Smooth muscle cell (in vitro differentiated cells): ENCODE data around the gene MTA3. TPM values are rescaled to one million over a fixed set of nuclear protein-coding genes. Genes with fewer than 3 reads are reported as not detected.
"Not testable (repeated sequence)": the region's sequence is repeated elsewhere in the genome, so short reads cannot be mapped to it uniquely, and the experiment has no call there.

Experiments used
- DNase-seq: peaks from one replicate; lab custom pipeline; 2025; ENCODE audit not compliant: unreplicated experiment; lab: John Stamatoyannopoulos, UW
- H2AFZ ChIP-seq: fragments of 200-600 bp; sonication (generic); 2 replicates; pipeline ENCODE4 v1.6.0; 2016; ENCODE audit warnings: antibody characterized with exemption, low read depth, mild to moderate bottlenecking
- H3F3A ChIP-seq: fragments of 200-600 bp; sonication (generic); 2 replicates; pipeline ENCODE4 v1.6.0; 2017; ENCODE audit warnings: antibody characterized with exemption, low read depth
- H3K27ac ChIP-seq: fragments of 200-600 bp; sonication (generic); 2 replicates; pipeline ENCODE4 v1.5.1; 2016; ENCODE audit warnings: low read depth, mild to moderate bottlenecking
- H3K27me3 ChIP-seq: fragments of 200-600 bp; sonication (generic); 2 replicates; pipeline ENCODE4 v1.6.1; 2016; ENCODE audit warnings: low read depth, mild to moderate bottlenecking
- H3K36me3 ChIP-seq: fragments of 200-600 bp; sonication (generic); 2 replicates; pipeline ENCODE4 v1.5.1; 2016; ENCODE audit warnings: low read depth
- H3K4me1 ChIP-seq: fragments of 200-600 bp; sonication (generic); 2 replicates; pipeline ENCODE4 v1.5.1; 2016; ENCODE audit warnings: low read depth
- H3K4me2 ChIP-seq: fragments of 200-600 bp; sonication (generic); 2 replicates; pipeline ENCODE4 v1.6.0; 2016; ENCODE audit warnings: mild to moderate bottlenecking
- H3K4me3 ChIP-seq: fragments of 200-600 bp; sonication (generic); 2 replicates; pipeline ENCODE4 v1.5.1; 2016; ENCODE audit warnings: mild to moderate bottlenecking
- H3K79me2 ChIP-seq: fragments of 200-600 bp; sonication (generic); 2 replicates; pipeline ENCODE4 v1.6.0; 2016; ENCODE audit warnings: low read depth, mild to moderate bottlenecking
- H3K9ac ChIP-seq: fragments of 200-600 bp; sonication (generic); 2 replicates; pipeline ENCODE4 v1.6.0; 2016; ENCODE audit warnings: low read depth
- H3K9me3 ChIP-seq: fragments of 200-600 bp; sonication (generic); replicated peaks from 2 replicates; pipeline ENCODE4 v1.5.1; 2016; ENCODE audit warnings: low read depth
- H4K20me1 ChIP-seq: fragments of 200-600 bp; sonication (generic); 2 replicates; pipeline ENCODE4 v1.6.0; 2016; ENCODE audit warnings: low read depth
- CTCF ChIP-seq: fragments of 200-600 bp; sonication (generic); IDR thresholded peaks from 2 replicates; pipeline ENCODE4 v1.5.1; 2017; ENCODE audit warnings: borderline replicate concordance, mild to moderate bottlenecking, antibody characterized with exemption; ENCODE audit not compliant: insufficient read depth, poor library complexity, severe bottlenecking
- WGBS: methylation state at CpG from one replicate; pipeline ENCODE4 v1.1.7; 2016; ENCODE audit warnings: low lambda C conversion rate; 5-methylcytosine and 5-hydroxymethylcytosine counted together
- polyA plus RNA-seq: library from polyadenylated mRNA; unstranded; fragments of >200 nt; fragmentation: Nextera tagmentation; extraction: Ambion mirVana; gene quantifications from 2 replicates; pipeline ENCODE4 v1.2.1, GENCODE V29; 2016
- total RNA-seq: library from RNA; depleted of rRNA; stranded (reverse); fragments of >200 nt; gene quantifications from 2 replicates; pipeline ENCODE4 v1.2.3, GENCODE V29; 2014

The MTA3 gene
- total and polyA plus RNA-seq, 2 experiments from 2014 or later = 27.5 to 29.8 TPM

- no peak for TF ChIP-seq CTCF
- Histone ChIP-seq H3F3A (no peaks in the 10 kb centered on the region), H3K4me2 (no peak overlapping the region), H3K4me1 (no peaks in the 10 kb centered on the region), H3K4me3 (no peak overlapping the region), H3K79me2 (peaks cover 2% of the 10 kb centered on the region), H3K27ac (no peak overlapping the region), H3K9me3 (no peaks in the 10 kb centered on the region), H3K9ac (no peak overlapping the region), H2AFZ (no peak overlapping the region), H3K27me3 (no peaks in the 10 kb centered on the region), H4K20me1 (peaks cover 13% of the 10 kb centered on the region), H3K36me3 (no peaks in the 10 kb centered on the region)
- 86% methylated on average over 5 of the region's 5 CpGs for WGBS
- no peak for DNase-seq
These were observed 54.7 kb downstream of the MTA3 start for GRCh38 chr2:42622943-42623676.

GRCh38 chr2:42624047-42624446 is 55.6 kb downstream of the MTA3 start:
- DNase-seq = no peak
- 95% methylated on average over 2 of the region's 2 CpGs for WGBS
- no peaks in the 10 kb centered on the region for H3F3A ChIP-seq
- no peak overlapping the region for H2AFZ ChIP-seq
- H3K79me2 ChIP-seq = peaks cover 2% of the 10 kb centered on the region
- H3K27ac ChIP-seq = no peak overlapping the region
- peaks cover 8% of the 10 kb centered on the region for H4K20me1 ChIP-seq
- no peaks in the 10 kb centered on the region for H3K4me1 ChIP-seq
- H3K27me3 ChIP-seq = no peaks in the 10 kb centered on the region
- no peak overlapping the region for H3K4me3 ChIP-seq
- no peak overlapping the region for H3K9ac ChIP-seq
- no peaks in the 10 kb centered on the region for H3K36me3 ChIP-seq
- H3K9me3 ChIP-seq = no peaks in the 10 kb centered on the region
- H3K4me2 ChIP-seq = no peak overlapping the region
- no peak for TF ChIP-seq CTCF

GRCh38 chr2:42628024-42628423 is 59.6 kb downstream of the MTA3 start:
- not testable (repeated sequence) for H3K36me3 ChIP-seq, H3K9ac ChIP-seq, H3K4me3 ChIP-seq, DNase-seq, H3F3A ChIP-seq, H3K27ac ChIP-seq, H3K4me2 ChIP-seq, H3K4me1 ChIP-seq, H3K9me3 ChIP-seq, H3K27me3 ChIP-seq, H2AFZ ChIP-seq
- H4K20me1 ChIP-seq = peaks cover 28% of the 10 kb centered on the region
- WGBS = 97% methylated on average over 10 of the region's 10 CpGs
- H3K79me2 ChIP-seq = peaks cover 18% of the 10 kb centered on the region

GRCh38 chr2:42636934-42637333 is 68.5 kb downstream of the MTA3 start:
- no peaks in the 10 kb centered on the region for H3K9me3 ChIP-seq
- no peak overlapping the region for H2AFZ ChIP-seq
- H3K79me2 ChIP-seq = peaks cover 17% of the 10 kb centered on the region
- no peaks in the 10 kb centered on the region for H3F3A ChIP-seq
- no peak for DNase-seq
- H3K27me3 ChIP-seq = no peaks in the 10 kb centered on the region
- TF ChIP-seq CTCF = no peak
- H3K9ac ChIP-seq = no peak overlapping the region
- H3K4me1 ChIP-seq = peaks cover 6% of the 10 kb centered on the region
- WGBS = 94% methylated on average over 6 of the region's 6 CpGs
- H3K4me2 ChIP-seq = no peak overlapping the region
- H3K4me3 ChIP-seq = no peak overlapping the region
- no peak overlapping the region for H3K27ac ChIP-seq
- H3K36me3 ChIP-seq = no peaks in the 10 kb centered on the region
- H4K20me1 ChIP-seq = peaks cover 32% of the 10 kb centered on the region
